ENCODE data around the gene RELA.
"Not testable (repeated sequence)": the region's sequence is repeated elsewhere in the genome, so short reads cannot be mapped to it uniquely, and the experiment has no call there.

RELA gene

GRCh38 chr11:65672180-65672860, 9.6 kb upstream of the RELA start:
- no peak for DNase-seq (ENCODE audit: low read depth)

DNA sequence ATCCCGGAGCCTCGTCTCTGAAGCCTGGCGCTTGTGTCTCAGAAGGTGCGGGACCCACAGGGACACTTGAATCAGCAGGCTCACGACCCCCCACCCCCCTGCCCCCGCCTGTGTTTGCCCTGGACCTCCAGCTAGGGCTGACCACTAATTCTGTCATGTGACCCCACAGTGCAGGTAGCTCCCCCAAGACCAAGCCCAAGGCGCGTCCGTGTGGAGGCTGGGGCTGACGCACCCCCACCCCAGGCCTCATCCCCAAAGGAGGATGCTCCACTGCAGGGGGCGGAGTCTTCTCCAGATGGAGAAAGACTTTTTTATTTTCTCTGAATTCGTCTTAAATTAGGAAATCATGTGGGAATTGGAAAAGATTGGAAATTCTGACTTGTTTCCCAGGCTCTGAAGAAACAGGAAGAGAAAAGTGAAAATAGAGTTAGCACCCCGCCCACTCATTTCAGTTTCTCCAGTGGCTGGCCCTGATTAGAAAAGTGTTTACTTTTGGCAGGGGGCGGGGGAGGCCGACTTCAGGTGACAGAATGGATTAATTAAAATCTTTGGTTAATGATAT, 1.0 kb upstream of the RELA start:
- DNase-seq (ENCODE audit: low read depth), result peak; percentile 53

- no peak for DNase-seq (ENCODE audit: low read depth)
These were observed 393 bp downstream of the RELA start for GRCh38 chr11:65662247-65662798.

DNA sequence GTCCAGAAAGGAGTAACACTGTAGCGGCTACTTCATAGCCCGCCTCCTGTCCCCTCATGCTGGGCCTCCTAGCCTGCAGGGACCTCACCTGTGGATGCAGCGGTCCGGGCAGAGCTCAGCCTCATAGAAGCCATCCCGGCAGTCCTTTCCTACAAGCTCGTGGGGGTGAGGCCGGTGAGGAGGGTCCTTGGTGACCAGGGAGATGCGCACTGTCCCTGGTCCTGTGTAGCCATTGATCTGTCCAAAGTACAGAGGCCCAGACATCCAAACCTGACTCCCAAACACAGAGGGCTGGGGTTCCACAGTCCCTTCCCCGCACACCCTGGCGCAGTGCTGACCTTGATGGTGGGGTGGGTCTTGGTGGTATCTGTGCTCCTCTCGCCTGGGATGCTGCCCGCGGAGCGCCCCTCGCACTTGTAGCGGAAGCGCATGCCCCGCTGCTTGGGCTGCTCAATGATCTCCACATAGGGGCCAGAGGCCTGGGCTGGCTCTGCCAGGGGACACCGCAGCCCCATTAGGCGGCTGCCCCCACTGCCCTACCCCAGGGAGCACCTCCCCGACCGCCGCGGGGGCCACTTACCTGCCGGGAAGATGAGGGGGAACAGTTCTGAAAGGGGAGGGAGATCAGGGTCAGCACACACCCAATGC, 993 bp downstream of the RELA start:
- DNase-seq (ENCODE audit: low read depth), result no peak

GRCh38 chr11:65660908-65661307, 1.8 kb downstream of the RELA start:
- DNase-seq (ENCODE audit: low read depth), result not testable (repeated sequence)

- DNase-seq (ENCODE audit: low read depth), result no peak
These were observed 2.7 kb downstream of the RELA start for GRCh38 chr11:65660038-65660437.

DNA sequence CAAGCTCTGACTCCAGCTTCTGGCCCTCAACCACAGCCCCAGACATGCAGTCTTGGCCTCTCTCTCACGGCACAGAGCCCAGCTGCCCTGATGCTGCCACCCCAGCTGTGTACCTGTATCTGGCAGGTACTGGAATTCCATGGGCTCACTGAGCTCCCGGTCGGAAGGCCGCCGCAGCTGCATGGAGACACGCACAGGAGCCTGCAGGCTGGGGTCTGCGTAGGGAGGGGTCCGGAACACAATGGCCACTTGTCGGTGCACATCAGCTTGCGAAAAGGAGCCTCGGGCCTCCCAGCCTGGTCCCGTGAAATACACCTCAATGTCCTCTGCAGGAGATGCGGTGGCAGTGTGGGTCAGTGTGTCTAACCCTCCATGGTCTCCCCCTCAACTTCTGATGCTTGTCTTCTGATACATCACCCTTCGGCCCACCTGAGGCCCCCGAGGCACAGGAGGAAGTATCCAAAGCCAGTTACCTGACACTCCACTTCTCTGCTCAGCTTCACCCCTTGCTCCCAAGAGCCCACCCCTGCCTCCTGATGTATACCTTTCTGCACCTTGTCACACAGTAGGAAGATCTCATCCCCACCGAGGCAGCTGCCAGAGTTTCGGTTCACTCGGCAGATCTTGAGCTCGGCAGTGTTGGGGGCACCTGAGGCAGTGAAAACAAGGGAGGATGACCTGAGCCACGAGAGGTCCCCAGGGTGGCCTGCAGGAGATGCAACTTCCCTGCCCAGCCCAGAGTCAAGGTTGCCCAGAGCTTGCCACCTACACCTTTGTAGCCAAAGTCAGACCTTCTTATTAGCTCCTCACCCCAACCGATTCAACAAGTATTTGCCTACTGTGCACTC, 4.3 kb downstream of the RELA start:
- no peak for DNase-seq (ENCODE audit: low read depth)

DNA sequence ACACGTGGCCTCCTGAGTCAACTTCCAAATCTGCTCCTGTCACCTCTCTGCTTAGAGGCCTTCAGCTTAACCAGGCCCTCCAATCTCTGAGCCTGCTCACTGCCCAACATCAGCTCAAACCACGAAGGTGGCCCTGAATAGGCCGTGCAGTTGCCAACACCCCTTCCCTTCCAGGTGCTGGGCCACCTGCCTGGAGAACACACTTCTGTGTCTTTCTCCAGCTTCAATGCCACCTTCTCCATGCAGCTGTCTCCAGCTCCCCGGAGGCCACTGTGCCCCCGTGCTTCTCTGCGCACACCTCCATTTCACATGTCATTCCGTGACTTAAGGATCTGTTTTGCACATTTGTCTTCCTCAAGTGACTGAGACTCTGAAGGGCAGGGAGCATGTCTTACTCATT, 5.3 kb downstream of the RELA start:
- DNase-seq (ENCODE audit: low read depth), result no peak

DNA sequence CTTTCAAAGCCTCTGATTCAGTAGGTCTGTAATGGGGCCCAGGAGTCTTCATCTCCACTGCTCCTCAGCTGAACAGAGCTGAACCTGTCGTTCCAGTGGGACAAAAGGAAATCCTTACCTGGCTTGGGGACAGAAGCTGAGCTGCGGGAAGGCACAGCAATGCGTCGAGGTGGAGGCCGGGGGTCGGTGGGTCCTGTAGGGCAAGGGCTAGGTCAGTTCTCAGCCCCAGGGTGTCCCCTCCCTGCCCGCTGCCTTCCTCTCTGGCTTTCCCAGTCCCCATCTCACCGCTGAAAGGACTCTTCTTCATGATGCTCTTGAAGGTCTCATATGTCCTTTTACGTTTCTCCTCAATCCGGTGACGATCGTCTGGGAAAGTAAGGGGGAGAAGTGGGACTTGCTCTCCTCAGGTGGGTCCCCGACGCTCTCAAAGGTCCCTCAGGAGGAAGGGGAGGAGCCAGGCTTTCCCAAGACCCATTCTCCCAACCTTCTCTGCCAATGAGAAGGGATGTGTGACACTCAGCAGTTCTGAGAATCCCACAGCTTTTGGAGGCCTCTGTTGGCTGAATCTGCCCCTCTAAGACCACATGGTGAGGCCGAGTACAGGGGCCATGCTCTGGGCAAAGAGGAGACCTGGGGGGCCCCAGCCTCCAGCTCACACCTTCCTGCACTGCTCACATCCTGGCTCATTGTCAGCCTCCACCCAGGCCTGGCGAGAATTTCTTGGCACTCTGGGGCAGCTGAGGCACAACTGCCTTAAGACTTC, 7.0 kb downstream of the RELA start:
- DNase-seq (ENCODE audit: low read depth), result no peak

DNA sequence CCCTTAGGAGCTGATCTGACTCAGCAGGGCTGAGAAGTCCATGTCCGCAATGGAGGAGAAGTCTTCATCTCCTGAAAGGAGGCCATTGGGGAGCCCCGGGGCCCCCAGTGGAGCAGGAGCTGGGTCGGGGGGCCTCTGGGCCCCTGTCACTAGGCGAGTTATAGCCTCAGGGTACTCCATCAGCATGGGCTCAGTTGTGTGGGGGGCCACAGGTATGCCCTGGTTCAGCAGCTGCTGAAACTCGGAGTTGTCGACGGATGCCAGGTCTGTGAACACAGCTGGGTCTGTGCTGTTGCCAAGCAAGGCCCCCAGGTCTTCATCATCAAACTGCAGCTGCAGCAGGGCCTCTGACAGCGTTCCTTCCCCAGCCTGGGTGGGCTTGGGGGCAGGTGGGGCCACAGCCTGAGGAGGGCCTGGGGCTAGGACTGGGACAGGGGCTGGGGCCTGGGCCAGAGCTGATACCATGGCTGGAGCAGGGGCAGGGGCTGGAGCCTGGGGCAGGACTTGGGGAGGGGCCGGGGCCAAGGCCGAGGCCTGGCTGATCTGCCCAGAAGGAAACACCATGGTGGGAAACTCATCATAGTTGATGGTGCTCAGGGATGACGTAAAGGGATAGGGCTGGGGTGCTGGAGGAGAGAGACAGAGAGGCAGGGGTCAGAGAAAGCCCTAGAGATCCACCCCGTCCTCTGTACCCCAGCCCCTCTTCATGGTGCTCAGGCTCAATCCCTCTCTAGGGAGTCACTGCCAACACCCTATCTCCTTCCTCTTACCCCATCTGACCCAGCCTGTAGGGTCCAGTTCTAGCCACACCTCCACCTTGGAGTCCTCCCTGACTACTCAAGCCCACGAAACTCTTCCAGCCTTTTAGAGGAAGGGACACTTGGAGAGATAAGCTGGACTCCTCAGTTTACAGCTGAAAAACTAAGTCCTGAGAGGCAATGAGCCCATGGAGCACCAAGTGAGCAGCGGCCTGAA, 8.1 kb downstream of the RELA start:
- DNase-seq (ENCODE audit: low read depth), result no peak

- DNase-seq (ENCODE audit: low read depth), result no peak
These were observed 9.2 kb downstream of the RELA start for GRCh38 chr11:65653229-65654225.

- peak; percentile 96 for DNase-seq (ENCODE audit: low read depth)
These were observed 10.0 kb downstream of the RELA start for GRCh38 chr11:65652511-65653228.

GRCh38 chr11:65651589-65652510, 10.9 kb downstream of the RELA start:
- DNase-seq (ENCODE audit: low read depth), result no peak

- DNase-seq (ENCODE audit: low read depth), result no peak
These were observed 11.5 kb downstream of the RELA start for GRCh38 chr11:65651339-65651588.

DNA sequence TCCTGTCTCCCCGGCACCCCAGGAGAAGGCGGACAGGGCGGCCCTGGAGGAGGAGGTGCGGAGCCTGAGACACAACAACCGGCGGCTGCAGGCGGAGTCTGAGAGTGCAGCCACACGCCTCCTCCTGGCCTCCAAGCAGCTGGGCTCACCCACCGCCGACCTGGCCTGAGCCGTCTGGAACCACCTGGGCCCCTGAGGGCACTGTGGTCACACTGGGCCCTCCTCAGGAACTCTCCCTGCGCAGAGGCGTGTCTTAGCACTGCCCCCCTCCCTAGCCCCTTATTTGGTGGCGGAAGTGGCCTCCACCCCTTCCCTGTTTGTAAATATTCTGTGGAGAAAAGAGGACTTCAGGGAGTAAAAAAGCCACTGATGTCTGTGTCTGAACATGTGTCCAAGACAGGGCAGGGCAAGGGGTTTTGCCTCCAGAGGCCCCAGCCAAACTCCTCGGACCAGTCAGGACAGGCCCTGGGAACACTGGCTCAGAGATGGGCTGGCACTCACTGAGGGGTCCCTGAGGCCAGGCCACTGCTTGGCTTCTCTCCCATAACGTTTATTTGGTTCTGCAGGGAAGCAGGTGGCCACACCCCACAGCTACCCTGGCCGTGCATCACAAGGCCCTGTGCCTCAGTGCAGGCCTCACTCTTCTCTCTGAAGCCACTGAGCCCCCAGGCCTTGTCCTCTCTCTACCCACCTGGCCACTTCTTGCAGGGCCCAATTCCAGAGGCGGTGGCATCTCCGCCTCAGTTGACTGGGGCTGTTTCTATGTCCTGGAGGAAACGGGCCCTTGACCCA, 12.0 kb downstream of the RELA start:
- no peak for DNase-seq (ENCODE audit: low read depth)

GRCh38 chr11:65649656-65650546, 12.8 kb downstream of the RELA start:
- DNase-seq (ENCODE audit: low read depth), result no peak

Measured in stimulated activated CD4-positive, alpha-beta T cell treated with anti-CD3 and anti-CD28 coated beads, Interleukin-2, amount 100 ng/mL, for 4 hours (primary cell).